NCI-H1105 treated with DMSO at 0.1 percent for 48 hours (cell line): ENCODE results near the gene DAPK1.

Source experiments
- DNase-seq: peaks from one replicate; lab custom pipeline; 2025; lab: John Stamatoyannopoulos, UW

The DAPK1 gene

DNA sequence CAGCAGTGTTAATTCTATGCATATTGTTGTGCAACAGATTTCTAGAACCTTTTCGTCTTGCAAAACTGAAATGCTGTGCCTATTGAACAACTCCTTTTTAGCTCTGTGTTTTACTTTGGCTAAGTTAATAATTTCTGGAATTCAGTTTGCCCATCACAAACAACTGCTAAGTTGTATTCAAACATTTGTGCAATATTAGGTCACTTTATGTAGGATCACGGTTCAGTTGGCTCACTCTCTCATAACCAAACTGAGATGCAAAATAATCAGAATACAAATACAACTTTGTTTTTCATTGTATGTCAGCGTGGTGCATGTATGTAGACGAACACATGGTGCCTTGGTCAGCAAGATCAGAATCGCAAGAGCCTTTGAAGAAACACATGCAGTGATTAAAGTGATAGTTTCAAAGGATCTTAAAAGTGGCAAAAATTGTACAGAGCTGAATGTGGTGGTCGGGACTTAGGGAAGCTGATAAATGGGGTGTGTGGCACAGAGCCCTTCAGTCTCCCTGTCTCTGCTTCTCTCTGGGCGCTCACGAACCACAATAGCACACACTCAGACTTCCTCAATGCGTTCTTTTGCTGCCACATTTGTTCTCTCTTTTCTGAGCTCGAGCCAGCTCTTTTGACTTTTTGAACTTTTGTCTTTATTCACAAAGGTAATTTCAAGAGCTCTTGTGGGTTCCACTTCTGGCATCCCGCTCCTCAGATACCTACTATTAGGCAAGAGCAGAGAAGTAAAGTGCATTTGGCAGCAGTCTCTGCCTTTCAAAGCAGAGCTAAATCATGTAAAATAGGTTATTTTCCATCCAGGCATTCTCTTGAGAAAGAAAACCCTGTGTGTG lies 115.8 kb downstream of the DAPK1 start:
- DNase-seq, result peak; percentile 35

DNA sequence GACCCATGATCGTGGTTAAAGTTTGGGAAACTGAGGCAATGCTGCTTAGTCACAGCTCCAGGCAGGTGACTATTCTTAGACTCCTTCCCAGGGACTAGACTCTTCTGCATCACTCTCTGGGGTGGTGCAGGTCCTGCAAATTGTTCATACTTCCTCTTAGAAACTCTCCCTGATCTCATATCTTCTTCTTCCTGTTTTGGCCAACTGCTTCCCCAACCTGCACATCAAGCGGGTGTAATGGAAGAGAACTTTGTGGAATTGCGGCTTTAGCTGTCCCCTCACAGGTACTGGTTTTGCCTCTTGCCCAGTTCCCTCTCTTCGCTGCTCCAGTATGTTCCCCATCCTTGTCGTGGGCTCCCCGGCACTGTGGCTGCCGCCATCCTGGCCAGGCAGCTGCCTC lies 116.7 kb downstream of the DAPK1 start:
- DNase-seq, result no peak

DNA sequence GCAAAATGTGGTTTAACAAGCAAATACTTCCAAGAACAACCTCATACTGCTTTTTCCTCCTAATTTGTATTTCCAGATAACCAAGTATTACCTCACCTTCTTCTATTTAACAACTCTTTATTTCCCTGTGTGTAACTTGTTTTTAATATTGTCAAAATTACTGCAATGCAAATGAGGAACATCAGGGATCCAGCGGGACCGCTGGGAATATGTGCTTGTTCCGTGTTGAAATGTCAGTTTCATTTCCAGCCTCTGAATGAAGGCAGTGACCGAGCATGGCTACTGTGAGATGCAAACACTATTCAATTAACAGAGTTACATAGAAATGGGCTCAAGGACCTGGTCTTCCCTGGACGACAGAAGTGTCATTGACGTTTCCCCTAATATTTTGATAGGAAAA lies 117.5 kb downstream of the DAPK1 start:
- DNase-seq, result no peak

DNA sequence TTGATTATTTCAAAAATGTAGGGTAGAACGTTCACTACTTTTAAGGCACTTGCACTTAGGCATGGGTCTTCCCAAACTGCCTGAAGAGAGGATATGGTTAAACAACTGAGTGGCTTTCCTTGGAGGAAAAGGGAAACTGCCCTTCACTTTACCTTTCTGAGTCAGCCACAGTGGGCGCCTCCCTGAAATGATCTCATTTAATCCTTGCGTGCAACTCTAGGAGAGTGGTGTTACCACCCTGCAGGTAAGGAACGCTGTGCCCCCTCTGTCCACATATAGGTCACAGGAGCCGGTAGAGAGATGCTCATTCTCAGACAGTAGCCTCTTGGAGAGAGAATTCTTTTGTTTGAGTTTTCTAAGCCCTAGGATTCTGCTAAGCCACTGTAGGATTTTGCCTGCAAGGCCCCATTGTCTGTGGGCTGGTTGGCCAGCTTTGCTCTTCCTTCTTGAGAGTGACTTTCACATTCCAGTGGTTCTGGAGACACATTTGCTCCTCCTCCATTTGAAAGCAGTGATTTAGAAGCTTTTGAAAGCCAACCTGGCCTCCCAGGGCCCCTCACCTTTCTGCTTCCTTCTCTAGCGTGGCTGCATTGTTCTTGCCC lies 118.0 kb downstream of the DAPK1 start:
- DNase-seq, result no peak

DNA sequence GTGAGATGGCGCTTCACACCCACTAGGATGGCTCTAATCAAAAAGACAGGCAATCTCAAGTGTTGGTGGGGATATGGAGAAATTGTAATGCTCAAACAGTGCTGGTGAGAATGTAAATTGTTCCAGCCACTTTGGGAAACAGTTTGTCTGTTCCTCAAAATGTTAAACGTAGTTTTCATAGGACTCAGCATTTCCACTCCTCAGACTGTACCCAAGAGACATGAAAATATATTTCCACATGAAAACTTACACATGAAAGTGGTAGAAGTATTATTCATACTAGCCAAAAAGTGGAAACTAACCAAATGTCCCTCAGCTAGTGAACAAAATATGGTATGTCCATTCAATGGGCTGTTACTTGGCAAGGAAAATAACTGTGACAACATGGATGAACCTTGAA lies 120.6 kb downstream of the DAPK1 start:
- no peak for DNase-seq

DNA sequence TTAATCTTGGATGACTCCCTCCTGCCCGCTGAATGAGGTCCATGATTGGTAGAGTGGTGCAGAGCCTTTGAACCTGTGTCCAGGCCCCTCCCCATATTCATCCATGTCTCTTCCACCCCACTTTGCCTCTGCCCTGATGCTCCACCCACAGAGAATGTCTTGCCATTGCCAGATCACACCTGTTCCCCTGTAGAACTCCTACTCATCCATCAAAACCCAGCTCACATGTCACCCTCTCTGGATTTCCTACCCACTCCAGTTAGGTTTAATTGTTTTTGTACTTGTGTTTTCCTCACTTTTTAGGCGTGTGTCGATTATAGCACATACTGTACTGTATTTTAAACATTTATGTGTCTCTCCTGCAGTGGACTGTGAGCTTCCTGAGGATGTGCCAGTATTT lies 121.3 kb downstream of the DAPK1 start:
- DNase-seq, result no peak

DNA sequence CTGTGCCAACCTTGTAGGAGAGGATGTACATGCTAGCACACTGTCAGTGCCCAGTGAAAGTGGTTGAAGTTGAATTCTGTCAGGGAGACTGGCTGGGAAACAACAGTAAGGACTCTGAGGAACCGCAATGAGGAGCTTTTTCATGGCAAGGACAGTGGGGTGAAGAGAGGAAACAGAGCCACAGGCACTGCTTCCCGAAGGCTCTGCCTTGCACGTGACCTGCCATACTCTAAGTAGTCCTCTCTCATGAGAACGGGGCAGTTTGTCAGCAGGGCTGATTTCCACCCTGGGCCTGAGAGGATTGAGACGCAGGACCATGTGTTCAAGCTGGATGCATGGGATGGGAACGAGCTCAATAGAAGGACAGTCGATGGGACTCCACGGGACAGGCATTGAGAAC lies 121.7 kb downstream of the DAPK1 start:
- DNase-seq, result no peak

DNA sequence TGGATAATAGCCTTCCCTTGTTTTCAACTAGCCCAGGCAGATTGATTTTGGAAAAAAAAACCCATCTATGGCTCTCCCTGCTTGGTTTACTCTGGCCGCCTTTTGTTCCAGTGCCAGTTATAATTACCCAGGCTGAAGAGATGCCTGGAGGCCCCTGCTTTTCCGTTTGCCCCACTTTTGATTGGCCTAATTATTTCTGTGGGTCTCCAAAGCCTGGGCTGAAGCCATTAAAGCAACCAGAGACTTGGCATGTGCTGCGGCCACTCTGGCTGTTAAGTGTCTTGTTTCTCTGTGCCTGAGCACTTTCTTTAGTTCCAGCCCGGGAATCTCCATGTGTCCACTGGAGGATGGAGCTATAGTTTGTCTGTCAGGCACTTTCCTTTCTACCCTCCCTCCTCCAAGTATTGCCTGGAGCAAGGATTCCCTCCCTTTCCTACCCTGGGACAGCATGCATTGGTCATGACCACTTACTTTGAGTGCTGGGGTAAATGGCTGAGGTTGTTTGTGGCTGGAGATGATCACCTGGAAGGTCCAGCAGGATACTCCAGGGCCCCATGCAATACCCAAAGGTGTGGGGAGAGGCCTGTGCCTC lies 123.2 kb downstream of the DAPK1 start:
- DNase-seq, result peak; percentile 88

DNA sequence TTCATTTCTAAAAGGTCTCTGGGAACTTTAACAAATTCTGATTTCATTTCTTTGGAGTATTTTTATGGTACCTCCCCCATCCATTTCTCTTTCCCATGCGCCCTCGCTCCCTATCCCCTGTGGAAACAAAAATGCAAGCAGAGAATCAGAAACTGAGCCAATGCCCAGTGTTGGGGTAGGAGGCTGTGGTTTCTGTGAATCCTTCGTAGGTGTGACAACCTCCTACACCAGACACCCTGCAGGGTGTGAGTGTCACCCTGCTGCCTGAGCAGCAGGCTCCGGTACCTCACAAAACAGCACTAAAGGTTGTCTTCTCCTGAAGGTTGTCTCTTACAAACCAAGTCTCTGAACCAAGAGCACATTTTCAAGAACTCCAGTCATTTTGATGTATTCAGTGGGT lies 124.4 kb downstream of the DAPK1 start:
- DNase-seq, result no peak

DNA sequence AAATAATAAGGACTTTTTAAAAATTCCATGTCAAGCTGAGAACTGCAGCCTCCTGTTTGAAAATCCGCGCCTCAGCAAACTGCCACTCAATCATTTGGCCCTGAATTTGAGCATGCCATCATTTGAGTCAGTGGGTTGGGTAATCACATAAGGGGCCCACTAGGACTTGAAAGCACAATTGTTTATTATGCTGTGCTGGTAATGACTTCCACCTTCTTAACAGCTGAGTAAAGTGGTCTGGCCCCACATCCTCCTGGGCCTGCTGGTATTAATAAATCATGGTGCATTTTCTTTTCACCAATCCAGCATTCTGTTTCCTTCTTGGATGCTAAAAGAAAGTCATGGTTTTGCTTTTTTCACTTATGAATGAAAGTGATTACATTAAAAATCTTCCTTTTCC lies 125.3 kb downstream of the DAPK1 start:
- no peak for DNase-seq

DNA sequence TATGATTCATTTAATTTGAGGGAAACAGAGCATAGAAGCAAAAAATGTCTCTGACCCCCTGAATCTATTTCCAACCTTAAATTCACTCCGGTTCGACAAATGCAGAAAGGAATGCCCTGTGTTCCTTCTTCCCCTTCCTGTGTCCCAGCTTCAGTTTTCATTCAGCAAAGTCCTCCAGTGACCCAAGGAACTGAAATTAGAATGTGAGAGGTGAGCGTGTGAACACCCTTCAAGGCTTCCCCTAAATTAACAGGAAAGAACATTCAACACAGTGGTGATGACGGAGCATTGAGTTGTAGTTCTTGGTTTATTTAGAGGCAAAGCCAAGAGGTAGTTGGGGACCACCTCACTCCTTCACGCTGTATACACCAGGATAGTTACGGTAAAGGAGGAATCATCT lies 130.7 kb downstream of the DAPK1 start:
- no peak for DNase-seq

DNA sequence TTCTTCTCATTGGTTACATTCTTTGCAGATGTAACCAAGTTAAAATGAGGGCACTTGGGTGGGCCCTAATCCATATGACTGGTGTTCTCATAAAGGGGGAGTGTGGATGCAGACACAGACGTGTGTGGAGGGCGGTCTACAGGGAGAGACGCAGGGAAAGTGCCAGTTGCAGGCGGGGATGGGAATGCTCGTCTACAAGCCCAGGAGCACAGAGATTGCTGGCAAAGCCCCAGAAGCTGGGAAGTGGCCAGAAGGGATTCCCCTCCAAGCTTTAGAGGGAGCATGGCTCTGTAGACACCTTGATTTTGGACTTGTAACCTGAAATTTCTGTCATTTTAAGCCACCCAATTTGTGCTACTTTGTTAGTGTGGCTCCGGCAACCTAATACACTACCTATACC lies 131.4 kb downstream of the DAPK1 start:
- no peak for DNase-seq

DNA sequence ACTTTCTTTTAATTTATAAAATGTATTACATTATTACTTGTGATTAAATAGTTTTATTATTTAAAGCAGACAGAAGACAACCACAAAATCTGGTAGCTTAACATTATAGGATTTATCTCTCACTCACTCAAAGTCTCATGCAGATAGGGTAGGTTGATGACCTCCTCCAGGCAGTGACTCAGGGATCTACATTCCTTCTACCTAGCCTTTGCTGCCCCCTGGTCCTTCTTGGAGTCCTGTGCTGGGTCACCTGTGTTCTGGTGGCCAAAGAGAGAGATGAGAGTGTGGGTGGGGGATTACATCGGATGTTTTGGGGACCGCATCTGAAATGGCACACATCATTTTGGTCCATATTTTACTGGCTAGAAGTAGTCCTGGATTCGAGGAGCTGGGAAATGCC lies 132.6 kb downstream of the DAPK1 start:
- no peak for DNase-seq

DNA sequence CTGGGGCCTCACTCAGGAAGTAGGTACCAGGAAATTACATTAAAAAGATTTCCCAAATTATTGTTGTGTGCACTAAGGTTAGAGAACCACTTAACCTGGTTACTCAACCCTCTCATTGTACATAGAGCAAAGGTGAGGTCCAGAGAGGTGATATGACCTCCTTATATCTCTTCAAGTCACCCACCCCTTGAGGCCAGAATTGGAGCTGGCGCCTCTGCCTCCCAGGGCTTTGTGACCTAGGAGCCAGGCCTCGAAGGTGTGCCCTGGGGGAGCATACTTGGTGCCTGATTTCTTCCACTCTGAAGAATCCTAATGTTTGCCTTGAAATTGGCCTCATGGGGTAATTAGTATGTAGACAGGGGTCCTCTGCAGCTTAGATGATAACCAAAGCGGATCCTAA lies 133.2 kb downstream of the DAPK1 start:
- DNase-seq, result no peak

DNA sequence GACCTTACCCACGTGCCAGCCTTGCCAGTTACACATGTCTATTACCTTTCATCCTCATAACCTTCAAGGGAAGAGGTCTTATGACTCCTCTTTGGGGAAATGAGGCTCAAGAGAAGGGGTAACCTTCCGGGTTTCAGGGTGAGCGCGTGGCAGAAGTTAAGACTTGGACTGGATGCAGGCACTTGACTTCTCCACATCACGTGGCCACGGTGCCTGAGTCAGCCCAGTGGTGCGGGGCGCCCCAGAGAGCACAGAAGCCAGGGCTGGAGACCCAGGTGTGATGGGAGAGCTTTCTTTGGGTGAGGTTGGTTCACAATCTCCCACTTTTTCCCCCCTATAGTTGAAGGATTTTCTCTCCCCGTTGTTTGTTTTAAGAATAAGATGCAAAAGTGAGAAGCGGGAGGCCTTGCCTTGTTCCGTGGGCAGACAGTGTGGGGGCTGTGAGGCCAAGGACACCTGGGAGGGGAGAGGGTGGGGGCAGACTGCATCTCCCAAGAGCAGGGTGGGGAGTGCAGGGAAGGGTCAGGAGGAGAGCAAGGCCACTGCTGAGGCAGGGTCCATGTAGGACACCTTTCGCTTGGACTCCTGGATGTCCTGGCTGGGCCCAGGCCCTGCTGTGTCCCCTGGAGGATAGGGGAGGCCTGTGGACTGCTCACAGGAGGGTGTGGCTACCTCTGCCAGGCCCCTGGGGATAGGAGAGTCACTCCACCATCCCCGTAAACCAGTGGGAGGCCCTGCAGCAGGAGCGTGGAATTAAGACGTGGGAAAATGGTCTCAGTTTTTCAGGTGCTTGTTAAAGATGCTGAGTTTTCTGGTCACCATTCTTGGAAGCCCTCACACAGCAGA lies 138.2 kb downstream of the DAPK1 start:
- DNase-seq, result no peak

DNA sequence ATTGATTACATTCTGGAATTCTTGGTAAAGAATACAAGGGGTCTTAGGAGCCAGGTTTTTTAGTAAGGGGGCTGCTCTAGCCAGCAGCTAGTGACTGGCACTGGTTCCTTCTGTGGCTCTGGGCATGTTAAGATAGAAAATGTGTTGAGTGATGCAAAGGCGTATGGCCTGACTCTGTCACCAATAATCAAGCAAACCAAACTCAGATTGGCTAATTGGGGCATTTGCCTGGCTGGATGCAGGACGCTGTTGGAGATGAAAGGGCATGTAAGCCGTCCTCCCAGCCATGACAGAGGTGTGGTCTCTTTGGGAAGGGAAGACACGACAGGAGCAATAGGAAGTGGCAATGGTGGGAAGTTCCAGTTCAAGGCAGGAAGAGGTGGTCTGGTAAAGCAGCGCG lies 140.6 kb downstream of the DAPK1 start:
- no peak for DNase-seq

DNA sequence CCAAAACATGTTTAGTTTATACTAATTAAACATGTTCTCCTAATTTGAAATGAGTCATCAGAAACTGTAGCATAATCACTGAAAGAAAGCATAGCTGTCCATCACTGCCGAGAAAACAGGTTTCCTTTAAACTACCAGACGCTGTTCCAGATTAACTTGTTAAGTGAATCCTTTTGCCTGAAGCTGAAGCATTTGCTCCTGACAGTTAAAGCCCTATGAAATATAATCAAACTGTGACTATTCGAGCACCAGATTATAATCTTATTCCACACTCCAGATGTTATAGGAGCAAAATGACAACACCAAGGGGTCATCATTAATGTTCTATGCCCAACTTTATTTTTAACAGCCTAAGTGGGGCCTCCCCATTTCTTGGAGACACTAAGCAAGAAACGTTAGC lies 142.3 kb downstream of the DAPK1 start:
- DNase-seq, result no peak

DNA sequence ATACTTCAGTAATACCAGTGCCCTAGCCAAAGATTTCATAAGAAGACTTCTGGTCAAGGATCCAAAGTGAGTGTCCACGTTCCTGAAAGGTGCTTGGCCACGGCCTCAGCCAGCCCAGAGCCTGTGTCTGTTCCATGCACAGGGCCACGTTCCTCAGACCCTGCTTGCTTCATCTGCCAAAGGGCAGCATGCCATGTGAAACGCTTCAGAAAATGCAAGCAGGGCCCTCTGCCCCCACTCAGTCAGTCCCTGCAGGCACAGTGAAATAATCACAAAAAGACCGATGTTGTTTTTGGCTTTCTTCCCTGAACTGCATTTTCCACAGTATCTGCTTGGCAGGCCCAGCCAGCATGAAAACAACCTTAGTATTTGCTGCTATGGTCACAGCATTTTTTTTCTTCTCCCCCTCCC lies 142.7 kb downstream of the DAPK1 start:
- DNase-seq, result peak; percentile 67

DNA sequence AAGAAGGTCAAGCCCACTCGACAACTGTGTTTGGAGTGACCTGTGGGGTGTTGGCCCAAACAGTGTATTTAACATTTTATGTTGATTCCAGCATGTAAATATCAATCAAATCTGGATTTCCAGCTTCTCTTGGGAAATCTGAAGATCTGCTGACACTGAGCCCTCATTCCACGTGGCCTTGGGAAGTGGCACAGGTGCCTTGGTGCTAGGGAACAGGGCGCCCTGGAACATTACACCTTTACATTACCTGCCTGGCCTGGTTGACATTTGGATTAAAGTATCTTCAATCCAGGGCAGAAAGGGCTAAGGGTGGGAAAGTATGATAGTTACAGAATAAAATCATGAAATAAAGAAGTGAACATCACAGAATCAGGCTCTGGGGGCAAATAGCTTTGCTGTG lies 143.4 kb downstream of the DAPK1 start:
- no peak for DNase-seq

DNA sequence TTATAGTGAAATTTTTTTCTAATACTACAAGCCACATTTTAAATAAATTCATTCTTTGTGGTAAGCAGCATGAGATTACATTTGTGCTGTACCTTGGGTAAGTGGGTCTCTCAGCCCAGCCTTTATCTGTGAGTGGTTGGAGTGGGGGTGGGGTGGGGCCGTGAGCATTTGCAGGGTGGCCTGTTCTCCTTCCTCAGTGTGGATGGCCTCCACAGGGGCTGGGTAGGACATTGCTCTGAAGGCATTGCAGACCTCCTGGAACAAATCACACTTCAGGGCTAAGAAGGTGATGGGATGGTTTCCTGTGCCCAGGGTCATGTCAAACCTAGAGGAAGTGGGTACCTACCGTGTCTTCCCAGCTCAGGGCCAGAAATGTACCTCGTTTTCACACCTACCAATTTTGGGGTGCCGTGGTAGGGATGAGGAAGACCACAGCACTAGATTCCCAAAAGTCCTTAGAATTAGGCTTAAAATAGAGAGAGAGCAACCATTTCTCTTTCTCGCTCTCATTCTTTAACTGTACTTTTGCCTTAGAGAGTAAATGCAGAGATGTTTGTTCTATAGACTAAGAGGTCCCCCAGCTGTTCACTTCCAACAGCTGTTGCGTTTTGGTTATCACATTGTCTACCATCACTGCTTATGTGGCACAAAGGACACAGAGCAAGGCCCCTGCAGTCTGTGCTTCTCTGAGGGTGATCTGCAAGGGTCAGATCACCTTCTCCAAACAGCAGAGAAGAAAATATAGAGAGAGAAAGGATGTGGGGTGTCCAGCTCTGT lies 144.9 kb downstream of the DAPK1 start:
- no peak for DNase-seq

DNA sequence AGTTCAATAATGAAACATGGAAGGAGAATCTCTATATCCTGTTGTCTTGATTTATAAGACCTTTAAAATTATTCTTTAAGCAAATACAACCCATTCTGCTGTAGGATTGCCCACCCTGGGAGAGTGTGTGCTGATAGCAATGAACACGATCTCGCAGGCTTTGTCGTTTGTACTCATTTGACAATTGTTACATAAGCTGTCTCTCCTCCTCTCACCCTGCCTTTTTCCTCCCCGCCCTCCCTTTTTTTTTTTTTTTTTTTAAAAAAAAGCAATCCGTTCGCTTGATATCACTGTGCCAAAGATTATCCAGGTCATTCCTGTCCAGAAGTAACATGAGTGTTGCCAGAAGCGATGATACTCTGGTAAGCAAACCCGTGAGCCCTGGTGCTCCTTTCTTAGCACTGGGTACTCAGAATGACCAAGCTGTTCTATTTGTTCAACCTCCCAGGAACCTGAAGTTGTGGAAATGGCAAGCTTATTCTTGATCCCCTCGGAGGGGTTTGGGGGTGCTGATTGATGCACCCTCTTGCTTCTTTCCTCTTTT lies 145.5 kb downstream of the DAPK1 start:
- DNase-seq, result no peak
